Natural killer cell (primary cell): Measurements from ENCODE around the gene ASIC2. TPM values are rescaled to one million over a fixed set of nuclear protein-coding genes. Genes with fewer than 3 reads are reported as not detected.

Experiments used
- ATAC-seq, 3 donors: fragments of 150-1000 bp in 2 of 3; fragments of 200-7000 bp in 1 of 3; cut with Tn5 transposase; 1 replicate in 1 of 3; 2 replicates in 2 of 3; pipeline ENCODE4 v1.10.0; 2021; ENCODE audit warnings: mild to moderate bottlenecking in 2 of 3, moderate library complexity in 2 of 3
- DNase-seq, 2 donors: peaks; one replicate each; pipeline versions ENCODE4 v3.0.0 to v3.0.0-alpha.2; 2013 to 2021; ENCODE audit warnings: mixed read lengths in 1 of 2
- H3K27ac ChIP-seq: one replicate; pipeline ENCODE4 v1.5.1; 2013; ENCODE audit warnings: mild to moderate bottlenecking, low read length
- H3K27me3 ChIP-seq: one replicate; pipeline ENCODE4 v1.6.1; 2013; ENCODE audit warnings: low read length; ENCODE audit not compliant: control insufficient read depth, insufficient read depth
- H3K36me3 ChIP-seq: one replicate; pipeline ENCODE4 v1.6.1; 2013; ENCODE audit warnings: low read length; ENCODE audit not compliant: control insufficient read depth, insufficient read depth
- H3K4me1 ChIP-seq: one replicate; pipeline ENCODE4 v1.6.1; 2013; ENCODE audit warnings: low read length; ENCODE audit not compliant: control insufficient read depth, insufficient read depth
- H3K4me3 ChIP-seq: one replicate; pipeline ENCODE4 v1.5.1; 2013; ENCODE audit warnings: low read length
- H3K9me3 ChIP-seq: one replicate; pipeline ENCODE4 v1.6.1; 2013; ENCODE audit warnings: low read length; ENCODE audit not compliant: control insufficient read depth, insufficient read depth
- H3K27ac Mint-ChIP-seq, 2 donors: one replicate each; pipeline ENCODE4 v1.8.0; 2022; ENCODE audit warnings: mild to moderate bottlenecking in 2 of 2, mixed read lengths in 2 of 2, moderate library complexity in 1 of 2
- H3K27me3 Mint-ChIP-seq, 2 donors: one replicate each; pipeline ENCODE4 v1.8.0; 2022; ENCODE audit warnings: low read depth in 2 of 2, mixed read lengths in 2 of 2
- H3K36me3 Mint-ChIP-seq: one replicate; pipeline ENCODE4 v1.8.0; 2022; ENCODE audit warnings: mixed read lengths
- H3K4me1 Mint-ChIP-seq, 2 donors: one replicate each; pipeline ENCODE4 v1.8.0; 2022; ENCODE audit warnings: mixed read lengths in 2 of 2
- H3K4me3 Mint-ChIP-seq: one replicate; pipeline ENCODE4 v1.8.0; 2022; ENCODE audit warnings: mild to moderate bottlenecking, moderate library complexity, mixed read lengths
- H3K9me3 Mint-ChIP-seq, 2 donors: one replicate each; pipeline ENCODE4 v1.8.0; 2022; ENCODE audit warnings: mixed read lengths in 2 of 2
- CTCF ChIP-seq: fragments of 200-600 bp; IDR thresholded peaks from one replicate; pipeline ENCODE4 v1.8.0; 2022; ENCODE audit warnings: antibody characterized with exemption
- WGBS: methylation state at CpG from one replicate; pipeline ENCODE4 v1.1.7; 2013; ENCODE audit warnings: missing lambda C conversion rate; ENCODE audit not compliant: insufficient coverage; 5-methylcytosine and 5-hydroxymethylcytosine counted together
- intact Hi-C: fragments of 100-400 bp; cut with micrococcal nuclease; formaldehyde crosslinking; loops from one replicate; pipeline ENCODE4 v1.14.2; 2022
- total RNA-seq, 4 donors: library from RNA; stranded (reverse); fragments of 120-200 nt in 1 of 4; gene quantifications; one replicate each; pipeline versions ENCODE4 v1.2.3 to v1.2.4, GENCODE V29; 2013 to 2022

Gene ASIC2
- total RNA-seq, 3 donors from 2014 or later (not counting 1 experiment from before 2014, with no cell fraction given), result not detected

- no peaks in the 10 kb centered on the region for H3K9me3 Mint-ChIP-seq
- H3K4me3 Mint-ChIP-seq, result no peak overlapping the region
- no peak for TF ChIP-seq CTCF
- H3K27ac Mint-ChIP-seq, result no peak overlapping the region
- Histone ChIP-seq H3K4me3 (no peak overlapping the region), H3K9me3 (no peaks in the 10 kb centered on the region), H3K36me3 (no peaks in the 10 kb centered on the region), H3K27me3 (no peaks in the 10 kb centered on the region), H3K4me1 (no peaks in the 10 kb centered on the region), H3K27ac (no peak overlapping the region)
- H3K27me3 Mint-ChIP-seq, result peaks cover 14 to 32% of the 10 kb centered on the region in 2 donors
- WGBS, result 40% methylated on average over 1 of the region's 1 CpG
- ATAC-seq, result no peak
- no peaks in the 10 kb centered on the region for H3K4me1 Mint-ChIP-seq
- intact Hi-C loops, result no loop called here
- H3K36me3 Mint-ChIP-seq, result no peaks in the 10 kb centered on the region
- DNase-seq, result no peak
These were observed 125.4 kb downstream of the ASIC2 start for GRCh38 chr17:33167736-33168135.

- no peak overlapping the region for H3K4me3 ChIP-seq
- ATAC-seq, result no peak
- intact Hi-C loops, result no loop called here
- Mint-ChIP-seq H3K9me3 (no peaks in the 10 kb centered on the region), H3K4me3 (no peak overlapping the region), H3K36me3 (no peaks in the 10 kb centered on the region), H3K27me3 (peaks cover 18 to 31% of the 10 kb centered on the region in 2 donors), H3K27ac (no peak overlapping the region), H3K4me1 (no peaks in the 10 kb centered on the region)
- H3K4me1 ChIP-seq, result no peaks in the 10 kb centered on the region
- 85% methylated on average over 5 of the region's 5 CpGs for WGBS
- H3K9me3 ChIP-seq, result no peaks in the 10 kb centered on the region
- no peaks in the 10 kb centered on the region for H3K27me3 ChIP-seq
- TF ChIP-seq CTCF, result no peak
- H3K36me3 ChIP-seq, result no peaks in the 10 kb centered on the region
- DNase-seq, result no peak
- H3K27ac ChIP-seq, result no peak overlapping the region
These were observed 126.6 kb downstream of the ASIC2 start for GRCh38 chr17:33166472-33166871.

- H3K4me1 ChIP-seq, result no peaks in the 10 kb centered on the region
- H3K27ac Mint-ChIP-seq, result no peak overlapping the region
- TF ChIP-seq CTCF, result no peak
- no peaks in the 10 kb centered on the region for H3K4me1 Mint-ChIP-seq
- DNase-seq (no peak), ATAC-seq (no peak)
- no peak overlapping the region for H3K4me3 Mint-ChIP-seq
- H3K4me3 ChIP-seq, result no peak overlapping the region
- intact Hi-C loops, result no loop called here
- H3K9me3 Mint-ChIP-seq, result no peaks in the 10 kb centered on the region
- no peaks in the 10 kb centered on the region for H3K36me3 ChIP-seq
- H3K36me3 Mint-ChIP-seq, result no peaks in the 10 kb centered on the region
- peaks cover 23 to 30% of the 10 kb centered on the region in 2 donors for H3K27me3 Mint-ChIP-seq
- 84% methylated on average over 8 of the region's 8 CpGs for WGBS
- H3K27me3 ChIP-seq, result no peaks in the 10 kb centered on the region
- H3K9me3 ChIP-seq, result no peaks in the 10 kb centered on the region
- no peak overlapping the region for H3K27ac ChIP-seq
These were observed 128.8 kb downstream of the ASIC2 start for GRCh38 chr17:33164169-33164881.
